Smooth muscle cell (in vitro differentiated cells): ENCODE data around the gene ATXN7. TPM values are rescaled to one million over a fixed set of nuclear protein-coding genes. Genes with fewer than 3 reads are reported as not detected.

ENCODE experiments used
- DNase-seq: peaks from one replicate; lab custom pipeline; 2025; ENCODE audit not compliant: unreplicated experiment; lab: John Stamatoyannopoulos, UW
- H2AFZ ChIP-seq: fragments of 200-600 bp; sonication (generic); 2 replicates; pipeline ENCODE4 v1.6.0; 2016; ENCODE audit warnings: antibody characterized with exemption, low read depth, mild to moderate bottlenecking
- H3F3A ChIP-seq: fragments of 200-600 bp; sonication (generic); 2 replicates; pipeline ENCODE4 v1.6.0; 2017; ENCODE audit warnings: antibody characterized with exemption, low read depth
- H3K27ac ChIP-seq: fragments of 200-600 bp; sonication (generic); 2 replicates; pipeline ENCODE4 v1.5.1; 2016; ENCODE audit warnings: low read depth, mild to moderate bottlenecking
- H3K27me3 ChIP-seq: fragments of 200-600 bp; sonication (generic); 2 replicates; pipeline ENCODE4 v1.6.1; 2016; ENCODE audit warnings: low read depth, mild to moderate bottlenecking
- H3K36me3 ChIP-seq: fragments of 200-600 bp; sonication (generic); 2 replicates; pipeline ENCODE4 v1.5.1; 2016; ENCODE audit warnings: low read depth
- H3K4me1 ChIP-seq: fragments of 200-600 bp; sonication (generic); 2 replicates; pipeline ENCODE4 v1.5.1; 2016; ENCODE audit warnings: low read depth
- H3K4me2 ChIP-seq: fragments of 200-600 bp; sonication (generic); 2 replicates; pipeline ENCODE4 v1.6.0; 2016; ENCODE audit warnings: mild to moderate bottlenecking
- H3K4me3 ChIP-seq: fragments of 200-600 bp; sonication (generic); 2 replicates; pipeline ENCODE4 v1.5.1; 2016; ENCODE audit warnings: mild to moderate bottlenecking
- H3K79me2 ChIP-seq: fragments of 200-600 bp; sonication (generic); 2 replicates; pipeline ENCODE4 v1.6.0; 2016; ENCODE audit warnings: low read depth, mild to moderate bottlenecking
- H3K9ac ChIP-seq: fragments of 200-600 bp; sonication (generic); 2 replicates; pipeline ENCODE4 v1.6.0; 2016; ENCODE audit warnings: low read depth
- H3K9me3 ChIP-seq: fragments of 200-600 bp; sonication (generic); replicated peaks from 2 replicates; pipeline ENCODE4 v1.5.1; 2016; ENCODE audit warnings: low read depth
- H4K20me1 ChIP-seq: fragments of 200-600 bp; sonication (generic); 2 replicates; pipeline ENCODE4 v1.6.0; 2016; ENCODE audit warnings: low read depth
- WGBS: methylation state at CpG from one replicate; pipeline ENCODE4 v1.1.7; 2016; ENCODE audit warnings: low lambda C conversion rate; 5-methylcytosine and 5-hydroxymethylcytosine counted together
- polyA plus RNA-seq: library from polyadenylated mRNA; unstranded; fragments of >200 nt; fragmentation: Nextera tagmentation; extraction: Ambion mirVana; gene quantifications from 2 replicates; pipeline ENCODE4 v1.2.1, GENCODE V29; 2016
- total RNA-seq: library from RNA; depleted of rRNA; stranded (reverse); fragments of >200 nt; gene quantifications from 2 replicates; pipeline ENCODE4 v1.2.3, GENCODE V29; 2014
- TF ChIP-seq, protein P1 (sequence below): fragments of 200-600 bp; sonication (generic); IDR thresholded peaks from 2 replicates; pipeline ENCODE4 v1.5.1; 2017; ENCODE audit warnings: borderline replicate concordance, mild to moderate bottlenecking, antibody characterized with exemption; ENCODE audit not compliant: insufficient read depth, poor library complexity, severe bottlenecking

Gene ATXN7
- total and polyA plus RNA-seq, 2 experiments from 2014 or later, result 3.6 to 14.1 TPM

DNA sequence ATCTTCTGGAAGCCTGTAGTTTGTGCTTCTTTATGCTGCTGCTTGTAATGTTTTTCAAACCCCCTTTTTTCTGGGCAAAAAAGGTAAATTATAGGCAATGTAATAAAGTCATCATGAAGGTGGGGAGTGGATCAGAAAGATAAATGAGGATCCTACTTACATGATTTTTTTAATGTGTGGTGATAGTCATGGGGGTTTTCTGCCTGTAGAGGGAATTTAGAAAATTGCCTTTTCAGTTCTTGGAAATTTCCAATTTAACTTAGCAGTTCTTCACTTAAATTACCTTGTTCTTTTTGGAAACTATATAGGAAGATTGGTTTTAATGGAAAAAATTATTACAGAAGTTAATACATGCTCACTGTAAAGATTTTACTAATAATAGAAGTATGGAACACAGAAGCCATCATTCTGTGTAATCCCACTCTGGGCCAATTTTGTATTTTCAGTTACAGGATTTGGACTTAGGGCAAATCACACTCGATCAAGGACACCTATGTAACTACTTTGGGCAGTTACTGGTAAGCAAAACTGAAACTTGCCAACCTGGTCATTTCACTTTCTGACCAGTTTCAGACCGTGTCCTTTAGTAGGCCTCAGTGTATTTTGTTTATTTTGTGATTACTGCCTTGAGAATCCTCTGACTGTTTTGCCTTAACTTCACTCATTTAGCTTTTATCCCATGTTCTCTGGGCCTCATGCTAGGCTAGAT is 59.0 kb downstream of the ATXN7 start:
- peaks cover 75% of the 10 kb centered on the region for H4K20me1 ChIP-seq
- H3K79me2 ChIP-seq, result peaks cover 8% of the 10 kb centered on the region
- peaks cover 4% of the 10 kb centered on the region for H3K36me3 ChIP-seq
- TF ChIP-seq, protein P1, sequence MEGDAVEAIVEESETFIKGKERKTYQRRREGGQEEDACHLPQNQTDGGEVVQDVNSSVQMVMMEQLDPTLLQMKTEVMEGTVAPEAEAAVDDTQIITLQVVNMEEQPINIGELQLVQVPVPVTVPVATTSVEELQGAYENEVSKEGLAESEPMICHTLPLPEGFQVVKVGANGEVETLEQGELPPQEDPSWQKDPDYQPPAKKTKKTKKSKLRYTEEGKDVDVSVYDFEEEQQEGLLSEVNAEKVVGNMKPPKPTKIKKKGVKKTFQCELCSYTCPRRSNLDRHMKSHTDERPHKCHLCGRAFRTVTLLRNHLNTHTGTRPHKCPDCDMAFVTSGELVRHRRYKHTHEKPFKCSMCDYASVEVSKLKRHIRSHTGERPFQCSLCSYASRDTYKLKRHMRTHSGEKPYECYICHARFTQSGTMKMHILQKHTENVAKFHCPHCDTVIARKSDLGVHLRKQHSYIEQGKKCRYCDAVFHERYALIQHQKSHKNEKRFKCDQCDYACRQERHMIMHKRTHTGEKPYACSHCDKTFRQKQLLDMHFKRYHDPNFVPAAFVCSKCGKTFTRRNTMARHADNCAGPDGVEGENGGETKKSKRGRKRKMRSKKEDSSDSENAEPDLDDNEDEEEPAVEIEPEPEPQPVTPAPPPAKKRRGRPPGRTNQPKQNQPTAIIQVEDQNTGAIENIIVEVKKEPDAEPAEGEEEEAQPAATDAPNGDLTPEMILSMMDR, result no peak
- no peak overlapping the region for H2AFZ ChIP-seq
- DNase-seq, result no peak
- 82% methylated on average over 2 of the region's 2 CpGs for WGBS
- no peaks in the 10 kb centered on the region for H3K4me1 ChIP-seq
- H3K27me3 ChIP-seq, result no peaks in the 10 kb centered on the region
- no peak overlapping the region for H3K9ac ChIP-seq
- no peak overlapping the region for H3K4me2 ChIP-seq
- no peak overlapping the region for H3K4me3 ChIP-seq
- H3K9me3 ChIP-seq, result no peaks in the 10 kb centered on the region
- no peak overlapping the region for H3K27ac ChIP-seq
- peaks cover 8% of the 10 kb centered on the region for H3F3A ChIP-seq

DNA sequence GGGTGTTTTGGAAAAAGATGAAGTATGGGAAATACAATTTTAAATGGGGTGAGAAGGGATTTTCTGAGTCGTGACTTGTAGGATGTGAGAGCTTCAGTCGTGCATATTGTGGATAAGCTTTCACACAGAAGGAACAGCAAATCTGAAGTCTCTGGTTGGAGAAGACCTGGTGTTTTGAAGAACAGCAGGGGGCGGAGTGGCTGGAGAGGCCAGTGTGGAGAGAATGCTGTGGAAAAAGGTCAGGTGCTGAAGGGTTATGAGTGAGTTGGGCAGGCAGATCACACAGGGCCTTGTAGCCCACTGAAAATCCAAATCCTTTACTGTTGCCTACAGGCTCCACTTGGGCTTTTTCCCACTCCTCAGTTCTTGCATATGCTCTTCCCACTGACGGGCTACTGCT is 62.6 kb downstream of the ATXN7 start:
- Histone ChIP-seq H3K9ac (no peak overlapping the region), H3K27me3 (no peaks in the 10 kb centered on the region), H3K4me3 (no peak overlapping the region), H3K4me2 (no peak overlapping the region), H3F3A (peaks cover 8% of the 10 kb centered on the region), H3K36me3 (peaks cover 4% of the 10 kb centered on the region), H3K79me2 (peaks cover 35% of the 10 kb centered on the region), H3K9me3 (no peaks in the 10 kb centered on the region), H4K20me1 (peaks cover 77% of the 10 kb centered on the region), H2AFZ (no peak overlapping the region), H3K27ac (no peak overlapping the region), H3K4me1 (no peaks in the 10 kb centered on the region)
- no peak for DNase-seq
- TF ChIP-seq, protein P1, result no peak
- WGBS, result 96% methylated on average over 4 of the region's 4 CpGs

GRCh38 chr3:63927422-63928280 is 64.0 kb downstream of the ATXN7 start:
- WGBS, result 60% methylated on average over 10 of the region's 10 CpGs
- TF ChIP-seq, protein P1, result no peak

More at GRCh38 chr3:63927422-63928280, 64.0 kb downstream of the ATXN7 start:
- peaks cover 84% of the 10 kb centered on the region for H4K20me1 ChIP-seq
- H3K79me2 ChIP-seq, result peaks cover 35% of the 10 kb centered on the region
- H3K9ac ChIP-seq, result no peak overlapping the region
- H3K4me3 ChIP-seq, result no peak overlapping the region
- peaks cover 4% of the 10 kb centered on the region for H3K36me3 ChIP-seq
- DNase-seq, result no peak
- H2AFZ ChIP-seq, result no peak overlapping the region
- H3K27me3 ChIP-seq, result no peaks in the 10 kb centered on the region
- H3K9me3 ChIP-seq, result no peaks in the 10 kb centered on the region
- peak overlapping the region; percentile 27 for H3K4me2 ChIP-seq
- H3F3A ChIP-seq, result peaks cover 8% of the 10 kb centered on the region
- H3K27ac ChIP-seq, result no peak overlapping the region
- peaks cover 4% of the 10 kb centered on the region for H3K4me1 ChIP-seq
